Measurements from ENCODE around the gene GTF2F2. TPM values are rescaled to one million over a fixed set of nuclear protein-coding genes. Genes with fewer than 3 reads are reported as not detected.
A peak's percentile ranks its signal among the peaks of the same experiment; 100 is the strongest.
"Not testable (repeated sequence)": the region's sequence is repeated elsewhere in the genome, so short reads cannot be mapped to it uniquely, and the experiment has no call there.

GTF2F2 gene
- polyA plus RNA-seq, 1 donor, result 19.3 TPM

- not testable (repeated sequence) for H3K27ac ChIP-seq (ENCODE audit: low read length); DNase-seq; H3K36me3 ChIP-seq (ENCODE audit: control insufficient read depth, insufficient read depth, low read length); H3K9me3 ChIP-seq (ENCODE audit: control insufficient read depth, low read depth, low read length); H3K4me1 ChIP-seq (ENCODE audit: control insufficient read depth, insufficient read depth, low read length); H3K4me3 ChIP-seq (ENCODE audit: low read length)
- H3K27me3 ChIP-seq (ENCODE audit: control insufficient read depth, insufficient read depth, low read length), result peaks cover 12% of the 10 kb centered on the region
- no CpG with 5 or more reads among the region's 3 CpGs for WGBS (ENCODE audit: insufficient coverage, low lambda C conversion rate)
Measured at GRCh38 chr13:45298550-45298949, 178.2 kb downstream of the GTF2F2 start.

- H3K36me3 ChIP-seq (ENCODE audit: control insufficient read depth, insufficient read depth, low read length), result no peaks in the 10 kb centered on the region
- DNase-seq, result no peak
- H3K27me3 ChIP-seq (ENCODE audit: control insufficient read depth, insufficient read depth, low read length), result peaks cover 12% of the 10 kb centered on the region
- H3K4me3 ChIP-seq (ENCODE audit: low read length), result no peak overlapping the region
- no peak overlapping the region for H3K27ac ChIP-seq (ENCODE audit: low read length)
- H3K9me3 ChIP-seq (ENCODE audit: control insufficient read depth, low read depth, low read length), result no peaks in the 10 kb centered on the region
- WGBS (ENCODE audit: insufficient coverage, low lambda C conversion rate), result no CpG with 5 or more reads among the region's 3 CpGs
- H3K4me1 ChIP-seq (ENCODE audit: control insufficient read depth, insufficient read depth, low read length), result no peaks in the 10 kb centered on the region
Measured at GRCh38 chr13:45299194-45299593, 178.9 kb downstream of the GTF2F2 start.

- WGBS (ENCODE audit: insufficient coverage, low lambda C conversion rate), result 100% methylated on average over 1 of the region's 9 CpGs
- no peak overlapping the region for H3K4me3 ChIP-seq (ENCODE audit: low read length)
- H3K36me3 ChIP-seq (ENCODE audit: control insufficient read depth, insufficient read depth, low read length), result no peaks in the 10 kb centered on the region
Measured at GRCh38 chr13:45300190-45300985, 180.1 kb downstream of the GTF2F2 start.

GRCh38 chr13:45301263-45301662, 181.0 kb downstream of the GTF2F2 start:
- no peaks in the 10 kb centered on the region for H3K36me3 ChIP-seq (ENCODE audit: control insufficient read depth, insufficient read depth, low read length)
- peaks cover 12% of the 10 kb centered on the region for H3K27me3 ChIP-seq (ENCODE audit: control insufficient read depth, insufficient read depth, low read length)
- H3K27ac ChIP-seq (ENCODE audit: low read length), result no peak overlapping the region
- no peaks in the 10 kb centered on the region for H3K9me3 ChIP-seq (ENCODE audit: control insufficient read depth, low read depth, low read length)
- no peak for DNase-seq
- WGBS (ENCODE audit: insufficient coverage, low lambda C conversion rate), result no CpG with 5 or more reads among the region's 11 CpGs
- H3K4me1 ChIP-seq (ENCODE audit: control insufficient read depth, insufficient read depth, low read length), result no peaks in the 10 kb centered on the region
- no peak overlapping the region for H3K4me3 ChIP-seq (ENCODE audit: low read length)

More at GRCh38 chr13:45300190-45300985, 180.1 kb downstream of the GTF2F2 start:
- Histone ChIP-seq H3K27me3 (ENCODE audit: control insufficient read depth, insufficient read depth, low read length) (peaks cover 12% of the 10 kb centered on the region), H3K9me3 (ENCODE audit: control insufficient read depth, low read depth, low read length) (no peaks in the 10 kb centered on the region), H3K4me1 (ENCODE audit: control insufficient read depth, insufficient read depth, low read length) (no peaks in the 10 kb centered on the region), H3K27ac (ENCODE audit: low read length) (no peak overlapping the region)
- DNase-seq, result no peak

GRCh38 chr13:45302507-45302906, 182.2 kb downstream of the GTF2F2 start:
- peaks cover 12% of the 10 kb centered on the region for H3K27me3 ChIP-seq (ENCODE audit: control insufficient read depth, insufficient read depth, low read length)
- H3K27ac ChIP-seq (ENCODE audit: low read length), result no peak overlapping the region
- WGBS (ENCODE audit: insufficient coverage, low lambda C conversion rate), result 0% methylated on average over 1 of the region's 3 CpGs
- no peak overlapping the region for H3K4me3 ChIP-seq (ENCODE audit: low read length)
- no peak for DNase-seq
- no peaks in the 10 kb centered on the region for H3K9me3 ChIP-seq (ENCODE audit: control insufficient read depth, low read depth, low read length)
- no peaks in the 10 kb centered on the region for H3K4me1 ChIP-seq (ENCODE audit: control insufficient read depth, insufficient read depth, low read length)
- no peaks in the 10 kb centered on the region for H3K36me3 ChIP-seq (ENCODE audit: control insufficient read depth, insufficient read depth, low read length)

DNA sequence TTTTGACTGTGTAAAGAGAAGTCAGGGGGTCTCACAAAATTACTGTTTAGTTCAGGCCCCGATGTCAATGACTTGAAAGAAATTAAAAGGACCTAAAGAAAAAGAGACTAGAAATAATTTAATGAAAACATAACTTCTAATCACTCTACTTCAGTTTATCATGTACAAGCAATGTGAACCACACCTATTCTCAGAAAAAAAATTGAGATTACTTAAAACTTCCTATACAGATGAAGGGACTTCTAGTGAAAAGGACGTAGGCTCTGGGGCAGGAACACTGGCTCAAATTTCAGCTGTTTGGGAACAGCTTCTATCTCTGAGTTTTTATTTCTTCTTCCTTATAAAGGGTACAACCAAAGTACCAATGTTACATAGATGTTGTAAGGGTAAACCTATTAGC, 182.7 kb downstream of the GTF2F2 start:
- Histone ChIP-seq H3K4me1 (ENCODE audit: control insufficient read depth, insufficient read depth, low read length) (no peaks in the 10 kb centered on the region), H3K36me3 (ENCODE audit: control insufficient read depth, insufficient read depth, low read length) (no peaks in the 10 kb centered on the region), H3K27ac (ENCODE audit: low read length) (no peak overlapping the region), H3K9me3 (ENCODE audit: control insufficient read depth, low read depth, low read length) (no peaks in the 10 kb centered on the region), H3K4me3 (ENCODE audit: low read length) (no peak overlapping the region), H3K27me3 (ENCODE audit: control insufficient read depth, insufficient read depth, low read length) (peaks cover 12% of the 10 kb centered on the region)
- DNase-seq, result no peak
- WGBS (ENCODE audit: insufficient coverage, low lambda C conversion rate), result 100% methylated on average over 1 of the region's 2 CpGs

- Histone ChIP-seq H3K4me1 (ENCODE audit: control insufficient read depth, insufficient read depth, low read length) (no peaks in the 10 kb centered on the region), H3K9me3 (ENCODE audit: control insufficient read depth, low read depth, low read length) (no peaks in the 10 kb centered on the region), H3K27me3 (ENCODE audit: control insufficient read depth, insufficient read depth, low read length) (peaks cover 12% of the 10 kb centered on the region), H3K27ac (ENCODE audit: low read length) (no peak overlapping the region), H3K4me3 (ENCODE audit: low read length) (no peak overlapping the region), H3K36me3 (ENCODE audit: control insufficient read depth, insufficient read depth, low read length) (no peaks in the 10 kb centered on the region)
- no CpG with 5 or more reads among the region's 5 CpGs for WGBS (ENCODE audit: insufficient coverage, low lambda C conversion rate)
- no peak for DNase-seq
Measured at GRCh38 chr13:45303866-45304265, 183.6 kb downstream of the GTF2F2 start.

GRCh38 chr13:45305079-45305478, 184.8 kb downstream of the GTF2F2 start:
- Histone ChIP-seq H3K9me3 (ENCODE audit: control insufficient read depth, low read depth, low read length) (no peaks in the 10 kb centered on the region), H3K27me3 (ENCODE audit: control insufficient read depth, insufficient read depth, low read length) (peaks cover 12% of the 10 kb centered on the region), H3K4me1 (ENCODE audit: control insufficient read depth, insufficient read depth, low read length) (no peaks in the 10 kb centered on the region), H3K27ac (ENCODE audit: low read length) (no peak overlapping the region), H3K36me3 (ENCODE audit: control insufficient read depth, insufficient read depth, low read length) (no peaks in the 10 kb centered on the region), H3K4me3 (ENCODE audit: low read length) (no peak overlapping the region)
- 80% methylated on average over 1 of the region's 5 CpGs for WGBS (ENCODE audit: insufficient coverage, low lambda C conversion rate)
- DNase-seq, result no peak

DNA sequence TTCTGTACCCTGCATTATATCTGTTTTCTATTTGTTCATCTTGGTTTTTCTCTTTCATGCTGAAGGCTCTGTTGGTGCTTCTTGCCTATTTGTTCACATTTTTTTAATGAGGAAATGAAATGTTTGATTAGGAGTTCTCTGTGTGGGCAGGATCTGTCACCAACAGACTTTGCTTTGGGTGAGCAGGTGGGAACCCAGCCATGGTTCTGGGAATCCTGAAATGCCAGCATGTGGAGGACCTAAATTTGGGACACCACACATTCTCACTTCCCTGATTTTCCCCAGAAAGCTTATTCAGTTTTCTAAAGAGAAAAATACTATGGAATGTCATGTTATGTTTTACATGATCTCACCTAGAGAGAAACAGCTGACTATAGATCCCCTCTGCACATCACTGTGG, 186.7 kb downstream of the GTF2F2 start:
- no peaks in the 10 kb centered on the region for H3K9me3 ChIP-seq (ENCODE audit: control insufficient read depth, low read depth, low read length)
- H3K4me1 ChIP-seq (ENCODE audit: control insufficient read depth, insufficient read depth, low read length), result peaks cover 4% of the 10 kb centered on the region
- H3K27ac ChIP-seq (ENCODE audit: low read length), result no peak overlapping the region
- H3K36me3 ChIP-seq (ENCODE audit: control insufficient read depth, insufficient read depth, low read length), result no peaks in the 10 kb centered on the region
- no peak for DNase-seq
- H3K27me3 ChIP-seq (ENCODE audit: control insufficient read depth, insufficient read depth, low read length), result peaks cover 3% of the 10 kb centered on the region
- H3K4me3 ChIP-seq (ENCODE audit: low read length), result no peak overlapping the region

- Histone ChIP-seq H3K27me3 (ENCODE audit: control insufficient read depth, insufficient read depth, low read length) (no peaks in the 10 kb centered on the region), H3K36me3 (ENCODE audit: control insufficient read depth, insufficient read depth, low read length) (no peaks in the 10 kb centered on the region), H3K4me3 (ENCODE audit: low read length) (peak overlapping the region; percentile 51), H3K4me1 (ENCODE audit: control insufficient read depth, insufficient read depth, low read length) (peaks cover 6% of the 10 kb centered on the region), H3K9me3 (ENCODE audit: control insufficient read depth, low read depth, low read length) (no peaks in the 10 kb centered on the region), H3K27ac (ENCODE audit: low read length) (no peak overlapping the region)
- DNase-seq, result no peak
- 40% methylated on average over 1 of the region's 15 CpGs for WGBS (ENCODE audit: insufficient coverage, low lambda C conversion rate)
Measured at GRCh38 chr13:45310341-45311131, 190.2 kb downstream of the GTF2F2 start.

All from large intestine (tissue), 3 donors.